Measurements from ENCODE around the gene SLC11A1. TPM values are rescaled to one million over a fixed set of nuclear protein-coding genes. Genes with fewer than 3 reads are reported as not detected.
A peak's percentile ranks its signal among the peaks of the same experiment; 100 is the strongest.

Gene SLC11A1
- total RNA-seq, 6 donors from 2014 or later = 145 to 3,249 (median 371) TPM

- TF ChIP-seq POLR2AphosphoS5 (IDR thresholded peaks at IDR 0.05) (peak in 1 of 2 donors; percentile 33), POLR2A (IDR thresholded peaks at IDR 0.05) (no peak)
- TF ChIP-seq, protein P1, sequence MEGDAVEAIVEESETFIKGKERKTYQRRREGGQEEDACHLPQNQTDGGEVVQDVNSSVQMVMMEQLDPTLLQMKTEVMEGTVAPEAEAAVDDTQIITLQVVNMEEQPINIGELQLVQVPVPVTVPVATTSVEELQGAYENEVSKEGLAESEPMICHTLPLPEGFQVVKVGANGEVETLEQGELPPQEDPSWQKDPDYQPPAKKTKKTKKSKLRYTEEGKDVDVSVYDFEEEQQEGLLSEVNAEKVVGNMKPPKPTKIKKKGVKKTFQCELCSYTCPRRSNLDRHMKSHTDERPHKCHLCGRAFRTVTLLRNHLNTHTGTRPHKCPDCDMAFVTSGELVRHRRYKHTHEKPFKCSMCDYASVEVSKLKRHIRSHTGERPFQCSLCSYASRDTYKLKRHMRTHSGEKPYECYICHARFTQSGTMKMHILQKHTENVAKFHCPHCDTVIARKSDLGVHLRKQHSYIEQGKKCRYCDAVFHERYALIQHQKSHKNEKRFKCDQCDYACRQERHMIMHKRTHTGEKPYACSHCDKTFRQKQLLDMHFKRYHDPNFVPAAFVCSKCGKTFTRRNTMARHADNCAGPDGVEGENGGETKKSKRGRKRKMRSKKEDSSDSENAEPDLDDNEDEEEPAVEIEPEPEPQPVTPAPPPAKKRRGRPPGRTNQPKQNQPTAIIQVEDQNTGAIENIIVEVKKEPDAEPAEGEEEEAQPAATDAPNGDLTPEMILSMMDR (IDR thresholded peaks at IDR 0.05) = no peak
- ATAC-seq (ENCODE audit: low FRiP score in 2 of 2) = no peak
These were observed 10.9 kb downstream of the SLC11A1 start for GRCh38 chr2:218392891-218393462.

DNA sequence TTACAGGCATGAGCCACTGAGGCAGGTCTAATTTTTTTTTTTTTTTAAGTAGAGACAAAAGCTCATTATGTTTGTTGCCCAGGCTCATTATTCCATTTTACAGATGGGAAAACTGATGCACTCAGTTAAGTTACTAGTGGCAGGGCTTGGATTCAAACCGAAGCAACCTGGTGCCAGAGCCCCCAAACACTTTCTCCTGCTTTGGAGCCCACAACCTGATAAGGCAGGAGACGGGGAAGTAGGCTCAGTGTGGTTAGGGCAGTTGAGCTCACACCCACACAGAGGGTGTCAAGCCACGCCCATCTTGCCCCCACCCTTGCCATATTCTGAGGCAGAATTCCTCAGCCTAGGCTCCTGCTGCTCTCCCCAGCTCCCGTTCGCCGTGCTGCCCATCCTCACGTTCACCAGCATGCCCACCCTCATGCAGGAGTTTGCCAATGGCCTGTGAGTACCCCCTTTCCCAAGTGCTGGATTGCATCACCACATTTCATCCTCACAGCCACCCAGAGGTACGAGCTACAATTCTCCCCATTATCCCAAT, 11.7 kb downstream of the SLC11A1 start:
- WGBS, 2 donors = 58 to 73% methylated on average over 8 of the region's 8 CpGs
- Histone ChIP-seq H3K4me3 (no peak overlapping the region), H3K36me3 (peaks cover 0 to 4% (median 0%) of the 10 kb centered on the region in 4 donors), H3K27me3 (no peaks in the 10 kb centered on the region), H3K27ac (peak overlapping the region in 2 of 4 donors; percentile 94 to 99), H3K4me1 (peaks cover 17 to 45% (median 32%) of the 10 kb centered on the region in 4 donors), H3K9me3 (no peaks in the 10 kb centered on the region)
- peak in 1 of 2 donors; percentile 39 for DNase-seq
- TF ChIP-seq, protein P1 (IDR thresholded peaks at IDR 0.05) = no peak
- peak in 1 of 2 donors; percentile 28 for TF ChIP-seq POLR2AphosphoS5 (IDR thresholded peaks at IDR 0.05)
- ATAC-seq (ENCODE audit: low FRiP score in 2 of 2) = no peak

More at GRCh38 chr2:218392891-218393462, 10.9 kb downstream of the SLC11A1 start:
- peak in 1 of 2 donors; percentile 64 for DNase-seq
- Histone ChIP-seq H3K4me1 (peaks cover 16 to 39% (median 31%) of the 10 kb centered on the region in 4 donors), H3K9me3 (no peaks in the 10 kb centered on the region), H3K27me3 (no peaks in the 10 kb centered on the region), H3K4me3 (no peak overlapping the region), H3K27ac (peak overlapping the region in 1 of 4 donors; percentile 13), H3K36me3 (peaks cover 0 to 4% (median 0%) of the 10 kb centered on the region in 4 donors)
- 82 to 86% methylated on average over 10 to 15 of the region's 16 CpGs for WGBS, 2 donors

GRCh38 chr2:218394298-218395089, 12.4 kb downstream of the SLC11A1 start:
- ATAC-seq (ENCODE audit: low FRiP score in 2 of 2) = no peak
- Histone ChIP-seq H3K27ac (peak overlapping the region in 2 of 4 donors; percentile 94 to 99), H3K27me3 (no peaks in the 10 kb centered on the region), H3K9me3 (no peaks in the 10 kb centered on the region), H3K36me3 (peaks cover 0 to 4% (median 0%) of the 10 kb centered on the region in 4 donors), H3K4me1 (peaks cover 17 to 48% (median 32%) of the 10 kb centered on the region in 4 donors), H3K4me3 (no peak overlapping the region)
- TF ChIP-seq POLR2AphosphoS5 (IDR thresholded peaks at IDR 0.05) (no peak), EP300 (IDR thresholded peaks at IDR 0.05) (no peak), POLR2A (IDR thresholded peaks at IDR 0.05) (no peak)
- TF ChIP-seq, protein P1 (IDR thresholded peaks at IDR 0.05) = no peak
- DNase-seq = peak in 1 of 2 donors; percentile 58
- 84 to 85% methylated on average over 4 to 13 of the region's 13 CpGs for WGBS, 2 donors

GRCh38 chr2:218395090-218395444, 13.0 kb downstream of the SLC11A1 start:
- TF ChIP-seq, protein P1 (IDR thresholded peaks at IDR 0.05) = no peak
- no peak for TF ChIP-seq POLR2A (IDR thresholded peaks at IDR 0.05)
- no peak for TF ChIP-seq EP300 (IDR thresholded peaks at IDR 0.05)
- no peak for TF ChIP-seq POLR2AphosphoS5 (IDR thresholded peaks at IDR 0.05)
- Histone ChIP-seq H3K27me3 (no peaks in the 10 kb centered on the region), H3K9me3 (no peaks in the 10 kb centered on the region), H3K36me3 (peaks cover 0 to 4% (median 0%) of the 10 kb centered on the region in 4 donors), H3K4me3 (peak overlapping the region in 2 of 4 donors; percentile 93 to 98), H3K4me1 (peaks cover 17 to 48% (median 32%) of the 10 kb centered on the region in 4 donors), H3K27ac (peak overlapping the region in 3 of 4 donors; percentile 94 to 99 (median 99))
- WGBS, 2 donors = 80 to 82% methylated on average over 3 to 6 of the region's 6 CpGs
- DNase-seq (no peak), ATAC-seq (ENCODE audit: low FRiP score in 2 of 2) (no peak)

Data from upper lobe of left lung (tissue), 6 donors.